ENCODE measurements around the gene IL20RA.

The IL20RA gene

GRCh38 chr6:137006056-137006455 is 38.7 kb downstream of the IL20RA start:
- Mint-ChIP-seq H3K4me3 (no peak overlapping the region), H3K4me1 (ENCODE audit: low read depth) (no peaks in the 10 kb centered on the region)

GRCh38 chr6:137005073-137005472 is 39.7 kb downstream of the IL20RA start:
- Mint-ChIP-seq H3K27ac (no peak overlapping the region), H3K9me3 (no peaks in the 10 kb centered on the region), H3K4me1 (ENCODE audit: low read depth) (no peaks in the 10 kb centered on the region), H3K4me3 (no peak overlapping the region), H3K36me3 (ENCODE audit: low read depth) (no peaks in the 10 kb centered on the region), H3K27me3 (ENCODE audit: low read depth) (peaks cover 43% of the 10 kb centered on the region)
- no peak for DNase-seq (ENCODE audit: low spot score)

More at GRCh38 chr6:137006056-137006455, 38.7 kb downstream of the IL20RA start:
- H3K36me3 Mint-ChIP-seq (ENCODE audit: low read depth), result no peaks in the 10 kb centered on the region
- H3K9me3 Mint-ChIP-seq, result no peaks in the 10 kb centered on the region
- H3K27ac Mint-ChIP-seq, result no peak overlapping the region
- H3K27me3 Mint-ChIP-seq (ENCODE audit: low read depth), result peaks cover 47% of the 10 kb centered on the region
- DNase-seq (ENCODE audit: low spot score), result no peak

- Mint-ChIP-seq H3K27ac (no peak overlapping the region), H3K4me3 (no peak overlapping the region), H3K4me1 (ENCODE audit: low read depth) (no peaks in the 10 kb centered on the region), H3K9me3 (no peaks in the 10 kb centered on the region), H3K27me3 (ENCODE audit: low read depth) (peaks cover 42% of the 10 kb centered on the region), H3K36me3 (ENCODE audit: low read depth) (no peaks in the 10 kb centered on the region)
- no peak for DNase-seq (ENCODE audit: low spot score)
Measured at GRCh38 chr6:137002505-137002904, 42.3 kb downstream of the IL20RA start.

GRCh38 chr6:137001977-137002302 is 42.8 kb downstream of the IL20RA start:
- H3K27ac Mint-ChIP-seq, result no peak overlapping the region
- H3K4me3 Mint-ChIP-seq, result no peak overlapping the region
- peaks cover 40% of the 10 kb centered on the region for H3K27me3 Mint-ChIP-seq (ENCODE audit: low read depth)
- H3K36me3 Mint-ChIP-seq (ENCODE audit: low read depth), result no peaks in the 10 kb centered on the region
- no peaks in the 10 kb centered on the region for H3K9me3 Mint-ChIP-seq
- H3K4me1 Mint-ChIP-seq (ENCODE audit: low read depth), result no peaks in the 10 kb centered on the region
- DNase-seq (ENCODE audit: low spot score), result no peak

- no peak overlapping the region for H3K4me3 Mint-ChIP-seq
- H3K4me1 Mint-ChIP-seq (ENCODE audit: low read depth), result no peaks in the 10 kb centered on the region
- DNase-seq (ENCODE audit: low spot score), result no peak
- no peaks in the 10 kb centered on the region for H3K9me3 Mint-ChIP-seq
- no peaks in the 10 kb centered on the region for H3K36me3 Mint-ChIP-seq (ENCODE audit: low read depth)
- H3K27me3 Mint-ChIP-seq (ENCODE audit: low read depth), result peaks cover 44% of the 10 kb centered on the region
- no peak overlapping the region for H3K27ac Mint-ChIP-seq
Measured at GRCh38 chr6:137001299-137001976, 43.3 kb downstream of the IL20RA start.

GRCh38 chr6:137000825-137001224 is 43.9 kb downstream of the IL20RA start:
- Mint-ChIP-seq H3K36me3 (ENCODE audit: low read depth) (no peaks in the 10 kb centered on the region), H3K4me3 (no peak overlapping the region), H3K27me3 (ENCODE audit: low read depth) (peaks cover 48% of the 10 kb centered on the region), H3K4me1 (ENCODE audit: low read depth) (no peaks in the 10 kb centered on the region), H3K27ac (no peak overlapping the region), H3K9me3 (no peaks in the 10 kb centered on the region)
- DNase-seq (ENCODE audit: low spot score), result no peak

- H3K36me3 Mint-ChIP-seq (ENCODE audit: low read depth), result no peaks in the 10 kb centered on the region
- no peak for DNase-seq (ENCODE audit: low spot score)
- H3K4me3 Mint-ChIP-seq, result no peak overlapping the region
- no peak overlapping the region for H3K27ac Mint-ChIP-seq
- no peaks in the 10 kb centered on the region for H3K9me3 Mint-ChIP-seq
- H3K27me3 Mint-ChIP-seq (ENCODE audit: low read depth), result peaks cover 47% of the 10 kb centered on the region
- no peaks in the 10 kb centered on the region for H3K4me1 Mint-ChIP-seq (ENCODE audit: low read depth)
Measured at GRCh38 chr6:136995521-136995920, 49.2 kb downstream of the IL20RA start.

- no peak overlapping the region for H3K4me3 Mint-ChIP-seq
- H3K9me3 Mint-ChIP-seq, result no peaks in the 10 kb centered on the region
Measured at GRCh38 chr6:136994782-136995181, 50.0 kb downstream of the IL20RA start.

GRCh38 chr6:136992113-136992512 is 52.7 kb downstream of the IL20RA start:
- Mint-ChIP-seq H3K27me3 (ENCODE audit: low read depth) (peaks cover 73% of the 10 kb centered on the region), H3K4me1 (ENCODE audit: low read depth) (no peaks in the 10 kb centered on the region), H3K27ac (no peak overlapping the region), H3K9me3 (no peaks in the 10 kb centered on the region), H3K4me3 (no peak overlapping the region), H3K36me3 (ENCODE audit: low read depth) (no peaks in the 10 kb centered on the region)
- no peak for DNase-seq (ENCODE audit: low spot score)

More at GRCh38 chr6:136994782-136995181, 50.0 kb downstream of the IL20RA start:
- DNase-seq (ENCODE audit: low spot score), result no peak
- Mint-ChIP-seq H3K27ac (no peak overlapping the region), H3K27me3 (ENCODE audit: low read depth) (peaks cover 51% of the 10 kb centered on the region), H3K4me1 (ENCODE audit: low read depth) (no peaks in the 10 kb centered on the region), H3K36me3 (ENCODE audit: low read depth) (no peaks in the 10 kb centered on the region)

- no peak for DNase-seq (ENCODE audit: low spot score)
- no peak overlapping the region for H3K4me3 Mint-ChIP-seq
- no peaks in the 10 kb centered on the region for H3K4me1 Mint-ChIP-seq (ENCODE audit: low read depth)
- no peaks in the 10 kb centered on the region for H3K36me3 Mint-ChIP-seq (ENCODE audit: low read depth)
- H3K27me3 Mint-ChIP-seq (ENCODE audit: low read depth), result peaks cover 72% of the 10 kb centered on the region
- no peaks in the 10 kb centered on the region for H3K9me3 Mint-ChIP-seq
- no peak overlapping the region for H3K27ac Mint-ChIP-seq
Measured at GRCh38 chr6:136991646-136992045, 53.1 kb downstream of the IL20RA start.

- no peaks in the 10 kb centered on the region for H3K36me3 Mint-ChIP-seq (ENCODE audit: low read depth)
- no peaks in the 10 kb centered on the region for H3K9me3 Mint-ChIP-seq
- peaks cover 71% of the 10 kb centered on the region for H3K27me3 Mint-ChIP-seq (ENCODE audit: low read depth)
- no peak overlapping the region for H3K4me3 Mint-ChIP-seq
- H3K27ac Mint-ChIP-seq, result no peak overlapping the region
- no peaks in the 10 kb centered on the region for H3K4me1 Mint-ChIP-seq (ENCODE audit: low read depth)
- no peak for DNase-seq (ENCODE audit: low spot score)
Measured at GRCh38 chr6:136990754-136991153, 54.0 kb downstream of the IL20RA start.

- Mint-ChIP-seq H3K9me3 (no peaks in the 10 kb centered on the region), H3K27ac (no peak overlapping the region), H3K4me3 (no peak overlapping the region), H3K27me3 (ENCODE audit: low read depth) (peaks cover 72% of the 10 kb centered on the region), H3K36me3 (ENCODE audit: low read depth) (no peaks in the 10 kb centered on the region), H3K4me1 (ENCODE audit: low read depth) (no peaks in the 10 kb centered on the region)
- no peak for DNase-seq (ENCODE audit: low spot score)
Measured at GRCh38 chr6:136990242-136990578, 54.6 kb downstream of the IL20RA start.

- Mint-ChIP-seq H3K4me1 (ENCODE audit: low read depth) (no peaks in the 10 kb centered on the region), H3K27ac (no peak overlapping the region), H3K4me3 (no peak overlapping the region)
Measured at GRCh38 chr6:136989571-136990241, 55.1 kb downstream of the IL20RA start.

GRCh38 chr6:136987526-136987925 is 57.2 kb downstream of the IL20RA start:
- no peak overlapping the region for H3K4me3 Mint-ChIP-seq
- H3K27me3 Mint-ChIP-seq (ENCODE audit: low read depth), result peaks cover 69% of the 10 kb centered on the region
- no peak for DNase-seq (ENCODE audit: low spot score)
- no peaks in the 10 kb centered on the region for H3K4me1 Mint-ChIP-seq (ENCODE audit: low read depth)
- no peak overlapping the region for H3K27ac Mint-ChIP-seq
- H3K9me3 Mint-ChIP-seq, result no peaks in the 10 kb centered on the region
- no peaks in the 10 kb centered on the region for H3K36me3 Mint-ChIP-seq (ENCODE audit: low read depth)

More at GRCh38 chr6:136989571-136990241, 55.1 kb downstream of the IL20RA start:
- Mint-ChIP-seq H3K27me3 (ENCODE audit: low read depth) (peaks cover 69% of the 10 kb centered on the region), H3K36me3 (ENCODE audit: low read depth) (no peaks in the 10 kb centered on the region), H3K9me3 (no peaks in the 10 kb centered on the region)
- DNase-seq (ENCODE audit: low spot score), result no peak

GRCh38 chr6:136985502-136985901 is 59.3 kb downstream of the IL20RA start:
- Mint-ChIP-seq H3K4me3 (no peak overlapping the region), H3K4me1 (ENCODE audit: low read depth) (no peaks in the 10 kb centered on the region), H3K36me3 (ENCODE audit: low read depth) (no peaks in the 10 kb centered on the region), H3K9me3 (no peaks in the 10 kb centered on the region), H3K27ac (no peak overlapping the region), H3K27me3 (ENCODE audit: low read depth) (peaks cover 61% of the 10 kb centered on the region)
- DNase-seq (ENCODE audit: low spot score), result no peak
